Stimulated activated naive CD4-positive, alpha-beta T cell treated with Interleukin-2 at 50 U/mL for 16 hours (primary cell): Measurements from ENCODE around the gene TMEM132D.

Experiments used
- DNase-seq: peaks from one replicate; lab custom pipeline; 2025; lab: John Stamatoyannopoulos, UW

Gene TMEM132D

DNA sequence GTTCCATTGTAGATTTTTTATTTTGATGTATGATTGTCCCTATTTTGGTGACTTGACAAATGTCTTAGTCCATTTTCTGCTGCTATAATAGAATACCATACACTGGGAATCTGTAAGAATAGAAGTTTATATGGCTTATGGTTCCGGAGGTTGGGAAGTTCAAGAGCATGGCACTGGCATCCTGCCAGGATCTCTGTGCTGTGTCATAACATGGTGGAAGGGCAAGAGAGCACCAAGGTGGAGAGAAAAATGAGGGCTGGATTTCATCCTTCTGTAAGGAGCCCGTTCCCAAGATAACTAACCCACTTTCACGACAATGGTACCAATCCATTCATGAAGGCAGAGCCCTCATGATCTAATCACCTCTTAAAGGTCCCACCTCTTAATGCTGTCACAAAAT is 176.7 kb downstream of the TMEM132D start:
- no peak for DNase-seq

GRCh38 chr12:129723260-129723659 is 180.6 kb downstream of the TMEM132D start:
- no peak for DNase-seq

DNA sequence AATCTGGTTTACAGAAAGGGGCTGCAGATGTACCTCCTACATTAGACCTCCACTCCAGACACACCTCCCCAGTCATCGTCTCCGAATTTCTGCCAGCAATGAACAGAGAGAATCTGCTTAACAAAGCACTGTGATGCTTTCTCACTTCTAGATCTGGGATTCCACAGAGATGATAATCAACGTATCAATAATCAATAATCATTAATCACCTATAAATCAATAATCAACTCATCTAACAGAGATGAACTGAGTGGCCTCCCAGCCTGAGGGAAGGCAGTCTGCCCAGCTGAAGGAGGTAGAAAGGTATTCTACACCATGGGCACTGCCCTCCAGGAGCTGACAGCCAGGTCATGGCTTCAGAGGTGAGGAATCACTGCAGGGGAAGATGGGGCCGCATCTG is 183.2 kb downstream of the TMEM132D start:
- no peak for DNase-seq

DNA sequence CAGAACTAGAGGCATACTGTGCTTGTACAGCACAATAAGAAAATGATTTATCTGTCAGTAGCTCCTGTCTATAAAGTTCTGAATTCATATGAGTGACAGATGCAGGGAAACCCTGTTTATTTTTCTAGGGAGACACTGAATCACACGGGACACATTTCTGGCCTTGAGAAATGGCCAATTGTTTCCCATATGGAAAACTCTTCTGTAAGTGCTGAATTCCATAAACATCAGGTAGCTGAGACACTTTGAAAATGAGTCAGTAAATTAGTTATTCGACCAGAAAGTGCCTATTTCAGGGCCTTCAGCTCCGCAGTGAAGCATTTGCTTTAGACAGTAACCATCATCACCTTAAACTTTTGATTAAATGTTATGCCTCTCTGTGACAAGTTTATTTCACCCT is 184.4 kb downstream of the TMEM132D start:
- no peak for DNase-seq

GRCh38 chr12:129717438-129717837 is 186.4 kb downstream of the TMEM132D start:
- DNase-seq: no peak

DNA sequence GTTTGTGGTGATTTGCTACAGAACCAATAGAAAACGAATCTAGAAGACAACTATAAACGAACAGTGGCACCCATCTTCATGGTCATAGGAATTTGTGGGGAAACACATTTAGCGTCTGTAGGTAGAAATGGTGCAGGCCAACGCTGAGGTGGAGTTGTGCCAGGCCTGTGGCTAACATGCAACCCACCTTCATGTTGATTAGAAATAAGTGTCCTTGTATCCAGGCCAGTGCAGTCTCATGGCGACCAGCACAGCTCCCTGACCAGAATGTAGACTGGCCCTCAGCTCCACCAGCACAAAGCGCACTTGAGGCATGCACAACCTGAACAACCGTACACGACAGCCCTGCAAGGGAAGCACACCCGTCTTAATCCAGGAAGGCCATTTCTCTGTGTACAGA is 187.0 kb downstream of the TMEM132D start:
- no peak for DNase-seq

DNA sequence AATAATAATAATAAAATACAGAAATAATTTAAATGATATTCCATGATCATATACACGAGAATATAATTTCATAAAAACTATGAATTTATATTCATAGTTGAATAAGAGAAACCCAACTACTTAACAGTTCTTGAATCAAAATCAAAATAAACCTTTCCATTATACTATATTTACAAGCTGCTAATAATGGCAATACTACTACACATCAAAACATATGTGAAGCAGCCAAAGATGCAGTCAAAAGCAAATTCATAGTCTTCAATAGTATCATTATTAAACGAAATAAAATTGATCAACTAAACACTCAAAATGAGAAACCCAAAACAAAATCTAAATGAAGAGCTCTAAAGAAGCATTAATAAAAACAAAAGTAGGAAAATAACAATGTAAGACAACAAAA is 197.1 kb downstream of the TMEM132D start:
- DNase-seq: no peak

GRCh38 chr12:129704232-129704830 is 199.5 kb downstream of the TMEM132D start:
- no peak for DNase-seq

- DNase-seq: no peak
Measured at GRCh38 chr12:129701631-129702101, 202.2 kb downstream of the TMEM132D start.

DNA sequence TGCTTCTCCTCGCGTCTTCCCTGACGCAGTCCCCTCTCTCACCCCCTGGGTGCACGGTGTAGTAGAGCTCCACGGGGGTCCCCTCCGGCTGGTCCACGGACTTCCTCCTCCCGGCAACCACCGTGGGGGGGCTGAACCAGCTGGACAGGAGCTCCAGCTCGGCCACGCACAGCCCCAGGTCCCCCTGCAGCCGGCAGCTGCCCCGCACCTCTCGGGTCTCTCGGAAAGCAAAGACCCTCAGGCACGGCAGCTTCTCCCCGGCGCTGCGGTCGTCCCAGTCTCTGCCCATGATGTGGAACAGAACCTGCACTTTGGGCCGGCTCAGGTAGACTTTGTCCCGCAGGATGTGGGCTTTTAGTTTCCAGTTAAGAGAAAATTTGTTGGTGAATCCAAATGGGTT is 203.8 kb downstream of the TMEM132D start:
- no peak for DNase-seq

- DNase-seq: no peak
Measured at GRCh38 chr12:129696926-129697325, 206.9 kb downstream of the TMEM132D start.

DNA sequence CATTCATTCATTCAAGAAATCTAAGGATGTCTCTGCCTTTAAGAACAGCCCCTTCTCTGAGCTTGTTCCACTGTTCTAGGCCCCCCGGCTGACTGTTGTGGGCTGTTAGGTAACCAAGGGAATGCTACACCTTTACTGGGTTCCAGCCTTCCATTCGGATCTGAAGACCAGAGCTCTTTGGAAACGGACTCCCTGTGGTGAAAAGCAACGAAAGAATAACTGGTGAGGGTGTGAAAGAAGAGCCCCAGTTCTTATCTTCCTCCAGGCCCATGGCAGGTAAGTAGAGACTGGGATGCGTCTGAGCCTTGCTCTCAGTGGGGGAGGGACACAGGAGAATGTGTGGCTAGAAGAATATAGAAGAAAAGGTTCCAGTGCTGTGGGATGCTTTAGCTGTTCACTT is 207.4 kb downstream of the TMEM132D start:
- no peak for DNase-seq

DNA sequence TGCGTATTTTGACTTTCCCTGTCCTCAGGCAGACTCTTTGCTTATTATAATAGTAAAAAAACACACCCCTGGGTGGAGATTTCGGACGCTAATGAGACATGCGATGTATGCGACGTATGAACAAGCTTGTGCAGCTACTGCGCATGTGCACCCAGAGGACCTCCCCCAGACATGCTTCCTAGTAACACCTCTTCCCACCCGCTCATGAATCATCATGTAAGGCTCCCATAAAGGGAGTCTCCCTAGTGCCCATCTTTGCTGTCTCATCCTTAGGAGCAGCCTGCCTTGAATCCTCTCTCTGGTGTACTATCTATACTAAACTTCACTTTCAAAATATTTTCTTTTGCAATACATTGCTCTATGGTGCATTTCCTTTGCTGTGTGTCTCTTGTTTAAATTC is 210.1 kb downstream of the TMEM132D start:
- no peak for DNase-seq

DNA sequence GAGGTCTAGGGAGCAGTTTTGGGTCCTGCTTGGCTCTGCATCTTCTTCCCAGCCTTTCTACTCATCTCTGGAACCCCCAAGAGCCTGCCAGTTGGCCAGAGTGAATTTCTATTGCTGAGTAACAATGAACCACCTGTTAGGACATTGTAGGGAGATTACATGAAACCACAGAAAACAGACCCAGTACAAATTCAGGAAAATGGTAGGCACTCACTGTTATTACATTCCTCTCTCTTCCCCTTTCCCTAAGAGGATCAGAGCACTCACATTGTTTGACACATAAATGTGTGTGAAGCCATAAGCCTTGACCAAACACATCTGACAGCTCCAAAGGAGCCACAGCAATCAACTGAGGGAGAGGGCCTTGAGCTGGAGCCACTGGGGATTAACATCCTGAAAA is 216.1 kb downstream of the TMEM132D start:
- no peak for DNase-seq

DNA sequence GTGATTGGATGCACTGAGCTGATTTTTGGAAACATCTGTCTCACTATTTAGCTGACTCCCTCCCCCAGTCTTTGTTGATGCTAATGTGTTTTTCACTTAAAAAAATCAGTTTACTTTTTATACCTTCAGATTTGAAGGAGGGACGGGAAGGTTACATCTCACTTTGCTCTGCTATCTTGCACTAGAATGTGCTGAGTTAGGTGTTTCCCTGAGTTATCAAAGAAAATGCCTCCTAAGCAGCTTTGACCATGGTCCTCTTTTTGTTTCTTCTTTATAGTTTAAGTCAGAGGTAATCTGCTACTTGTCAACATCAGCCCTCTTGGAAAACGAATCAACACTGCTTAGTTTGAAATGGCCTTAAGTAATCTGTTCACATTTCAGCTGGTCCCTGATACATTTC is 222.0 kb downstream of the TMEM132D start:
- no peak for DNase-seq

GRCh38 chr12:129681151-129681550 is 222.7 kb downstream of the TMEM132D start:
- DNase-seq: no peak

DNA sequence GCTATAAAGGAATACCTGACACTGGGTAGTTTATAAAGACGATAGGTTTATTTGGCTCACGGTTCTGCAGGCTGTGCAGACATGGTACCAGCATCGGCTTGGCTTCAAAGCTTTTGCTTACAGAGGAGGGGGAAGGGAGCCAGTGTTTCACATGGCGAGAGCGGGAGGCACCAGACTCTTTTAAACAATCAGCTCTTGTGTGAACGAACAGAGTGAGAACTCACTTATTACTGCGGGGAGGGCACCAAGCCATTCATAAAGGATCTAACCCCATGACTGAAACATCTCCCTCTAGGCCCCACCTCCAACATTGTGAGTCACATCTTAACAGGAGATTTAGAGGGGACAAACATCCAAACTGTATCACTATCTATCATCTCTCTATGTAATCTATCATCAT is 227.4 kb downstream of the TMEM132D start:
- no peak for DNase-seq

GRCh38 chr12:129675947-129676346 is 227.9 kb downstream of the TMEM132D start:
- DNase-seq: no peak

GRCh38 chr12:129675496-129675895 is 228.3 kb downstream of the TMEM132D start:
- DNase-seq: no peak

GRCh38 chr12:129673806-129674205 is 230.0 kb downstream of the TMEM132D start:
- no peak for DNase-seq

GRCh38 chr12:129672110-129672509 is 231.7 kb downstream of the TMEM132D start:
- no peak for DNase-seq

- DNase-seq: no peak
Measured at GRCh38 chr12:129670256-129670920, 233.4 kb downstream of the TMEM132D start.

- DNase-seq: no peak
Measured at GRCh38 chr12:129665414-129665813, 238.4 kb downstream of the TMEM132D start.

DNA sequence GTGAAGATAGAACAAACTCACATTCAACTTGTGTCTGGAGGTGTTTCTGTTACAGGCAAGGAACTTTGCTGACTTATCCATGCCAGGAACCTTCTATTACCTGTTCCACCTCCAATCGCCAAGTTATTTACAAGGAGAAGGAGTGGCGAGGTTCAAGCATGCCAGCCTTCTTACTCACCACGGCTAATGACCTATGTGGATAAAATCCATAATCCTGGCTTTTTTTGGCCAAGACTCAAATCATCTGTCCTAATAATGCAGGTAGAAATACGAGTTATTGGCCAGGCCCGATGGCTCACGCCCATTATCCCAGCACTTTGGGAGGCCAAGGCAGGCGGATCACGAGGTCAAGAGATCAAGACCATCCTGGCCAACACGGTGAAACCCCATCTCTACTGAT is 241.6 kb downstream of the TMEM132D start:
- DNase-seq: no peak
